Heart right ventricle (tissue), 16 donors: ENCODE results near the gene TLE3. TPM values are rescaled to one million over a fixed set of nuclear protein-coding genes. Genes with fewer than 3 reads are reported as not detected.

Experiments used
- ATAC-seq, 8 donors: fragments of 200-7000 bp; cut with Tn5 transposase; one replicate each; pipeline ENCODE4 v1.9.1; 2020; ENCODE audit warnings: mild to moderate bottlenecking in 8 of 8, moderate library complexity in 8 of 8, moderate number of reproducible peaks in 1 of 8
- DNase-seq, 2 donors: peaks; one replicate each; pipeline ENCODE4 v3.0.0-alpha.2; 2020
- H3K27ac ChIP-seq, 10 donors: fragments of 200-600 bp; sonication (generic) in 2 of 10; one replicate each; pipeline versions ENCODE4 v1.5.0 to v1.8.0; 2020 to 2022; ENCODE audit warnings: mild to moderate bottlenecking in 3 of 10
- H3K27me3 ChIP-seq, 7 donors: fragments of 200-600 bp; one replicate each; pipeline ENCODE4 v1.8.0; 2021 to 2022; ENCODE audit warnings: mild to moderate bottlenecking in 2 of 7
- H3K36me3 ChIP-seq, 9 donors: fragments of 200-600 bp; sonication (generic) in 1 of 9; one replicate each; pipeline versions ENCODE4 v1.5.0 to v1.8.0; 2020 to 2022; ENCODE audit warnings: mild to moderate bottlenecking in 2 of 9
- H3K4me1 ChIP-seq, 9 donors: fragments of 200-600 bp; sonication (generic) in 1 of 9; one replicate each; pipeline versions ENCODE4 v1.5.0 to v1.8.0; 2020 to 2022; ENCODE audit warnings: mild to moderate bottlenecking in 4 of 9
- H3K4me3 ChIP-seq, 10 donors: fragments of 200-600 bp; sonication (generic) in 2 of 10; one replicate each; pipeline versions ENCODE4 v1.5.0 to v1.8.0; 2020 to 2022; ENCODE audit warnings: mild to moderate bottlenecking in 7 of 10, moderate library complexity in 2 of 10
- H3K9me3 ChIP-seq, 11 donors: fragments of 200-600 bp in 10 of 11; sonication (generic) in 2 of 11; one replicate each; pipeline versions ENCODE4 v1.5.0 to v1.8.0; 2013 to 2022; ENCODE audit warnings: mild to moderate bottlenecking in 2 of 11, control low read depth in 1 of 11, moderate library complexity in 1 of 11
- CTCF ChIP-seq, 9 donors: fragments of 200-600 bp; sonication (generic) in 2 of 9; IDR thresholded peaks; one replicate each; pipeline versions ENCODE4 v1.5.0 to v1.8.0; 2021 to 2022; ENCODE audit warnings: antibody characterized with exemption in 9 of 9, mild to moderate bottlenecking in 5 of 9, moderate library complexity in 1 of 9
- WGBS, 2 donors: extraction: QIAGEN DNeasy Blood & Tissue Kit; methylation state at CpG; one replicate each; pipeline ENCODE4 v1.1.7; 2013; ENCODE audit warnings: inconsistent platforms in 1 of 2; 5-methylcytosine and 5-hydroxymethylcytosine counted together
- intact Hi-C, 10 donors: fragments of 100-400 bp; cut with DNase I; formaldehyde crosslinking; loops; one replicate each; pipeline versions ENCODE4 v1.11.1 to v1.14.2; 2022
- polyA plus RNA-seq, 2 donors: library from polyadenylated mRNA; stranded (reverse); fragments of 200-250 nt; gene quantifications; one replicate each; pipeline ENCODE4 v1.2.3, GENCODE V29; 2013
- total RNA-seq, 10 donors: library from RNA; stranded (reverse); fragmentation: NEBNext Ultra II Directional in 3 of 10; extraction: Animal tissue kit (Norgen Biotek cat#: 25700) in 3 of 10; gene quantifications; one replicate each; pipeline versions ENCODE4 v1.2.1 to v1.2.4, GENCODE V29; 2021 to 2023
- donor health status: Arrhythmogenic right ventricular cardiomyopathy.
- donor health status: ischemic (EF 13 %, LVEDD 7.1; RV severe dilation, severe dysfunction).
- donor health status: healthy with polysubstance abuse.
- donor health status: DM: no; HTN: yes; CAD: no.
- donor health status: DM: no; HTN: no; CAD: no.
- donor health status: ischemic (EF 25% LVEDD 6.9; RV normal size, moderate dysfunction).
- donor health status: ischemic (EF 25% LVEDD 5.7; RV mildly dilated, moderate dysfunction).
- donor health status: healthy.
- donor health status: DM: yes; HTN: yes; CAD: no.
- donor health status: Ischemic cardiomyopathy.
- donor health status: ischemic (EF 35%, LVEDD 5.7; RV mildly dilated, moderate dysfunction).
- donor health status: nonischemic (EF 11% LVEDD 7.7; RV severe dilation, severe dysfunction).
- donor health status: DM: yes; HTN: yes; CAD: no.
- donor health status: PGD.
- donor health status: ischemic (EF 29% LVEDD 5.4; RV normal size, mild dysfunction).
- donor health status: nonischemic (EF 23%, LVEDD 6.1; RV moderate dilation, normal function).

Gene TLE3
- total and polyA plus RNA-seq, 12 donors, result 7.5 to 21.7 (median 12.6) TPM

GRCh38 chr15:70036585-70037291 lies 61.0 kb downstream of the TLE3 start:
- 77 to 79% methylated on average over 5 of the region's 5 CpGs for WGBS, 2 donors
- intact Hi-C loops, result loop anchor here in 1 of 10 donors (10.0 kb wide), 1 partner anchor 1712 kb away; no protein-coding TSS in a partner anchor

GRCh38 chr15:70035719-70036077 lies 62.0 kb downstream of the TLE3 start:
- H3K27ac ChIP-seq, result no peak overlapping the region
- WGBS, 2 donors, result 78 to 87% methylated on average over 6 of the region's 6 CpGs
- peaks cover 0 to 10% (median 5%) of the 10 kb centered on the region in 9 donors for H3K4me1 ChIP-seq
- intact Hi-C loops, result loop anchor here in 1 of 10 donors (10.0 kb wide), 1 partner anchor 1711 kb away; no protein-coding TSS in a partner anchor
- H3K9me3 ChIP-seq, result no peaks in the 10 kb centered on the region
- H3K27me3 ChIP-seq, result peaks cover 0 to 36% (median 27%) of the 10 kb centered on the region in 7 donors
- no peak overlapping the region for H3K4me3 ChIP-seq
- DNase-seq (no peak), ATAC-seq (no peak)
- TF ChIP-seq CTCF (IDR thresholded peaks at IDR 0.05), result no peak
- H3K36me3 ChIP-seq, result no peaks in the 10 kb centered on the region

More at GRCh38 chr15:70036585-70037291, 61.0 kb downstream of the TLE3 start:
- Histone ChIP-seq H3K36me3 (no peaks in the 10 kb centered on the region), H3K27me3 (peaks cover 0 to 28% (median 23%) of the 10 kb centered on the region in 7 donors), H3K27ac (no peak overlapping the region), H3K4me3 (no peak overlapping the region), H3K4me1 (peaks cover 0 to 10% (median 5%) of the 10 kb centered on the region in 9 donors), H3K9me3 (no peaks in the 10 kb centered on the region)
- no peak for DNase-seq
- no peak for ATAC-seq
- TF ChIP-seq CTCF (IDR thresholded peaks at IDR 0.05), result no peak

- ATAC-seq, result no peak
- intact Hi-C loops, result loop anchor here in 1 of 10 donors (10.0 kb wide), 1 partner anchor 1710 kb away; no protein-coding TSS in a partner anchor
- Histone ChIP-seq H3K4me3 (no peak overlapping the region), H3K36me3 (no peaks in the 10 kb centered on the region), H3K27me3 (peaks cover 0 to 41% (median 27%) of the 10 kb centered on the region in 7 donors), H3K9me3 (no peaks in the 10 kb centered on the region), H3K27ac (no peak overlapping the region), H3K4me1 (peaks cover 0 to 10% (median 5%) of the 10 kb centered on the region in 9 donors)
- no peak for DNase-seq
- 83 to 86% methylated on average over 10 of the region's 10 CpGs for WGBS, 2 donors
- TF ChIP-seq CTCF (IDR thresholded peaks at IDR 0.05), result no peak
Measured at GRCh38 chr15:70035051-70035718, 62.5 kb downstream of the TLE3 start.

GRCh38 chr15:70034596-70034995 lies 63.1 kb downstream of the TLE3 start:
- TF ChIP-seq CTCF (IDR thresholded peaks at IDR 0.05), result no peak
- Histone ChIP-seq H3K27me3 (peaks cover 0 to 43% (median 27%) of the 10 kb centered on the region in 7 donors), H3K9me3 (no peaks in the 10 kb centered on the region), H3K27ac (no peak overlapping the region), H3K36me3 (no peaks in the 10 kb centered on the region), H3K4me3 (no peak overlapping the region), H3K4me1 (peaks cover 0 to 10% (median 5%) of the 10 kb centered on the region in 9 donors)
- no peak for ATAC-seq
- WGBS, 2 donors, result 96% methylated on average over 7 of the region's 7 CpGs
- no peak for DNase-seq
- intact Hi-C loops, result loop anchor here in 1 of 10 donors (10.0 kb wide), 1 partner anchor 1710 kb away; no protein-coding TSS in a partner anchor
